CD4-positive, alpha-beta T cell treated with Interleukin-15 for 1 hour (primary cell): ENCODE measurements around the gene ACOD1.

Experiments used
- DNase-seq: peaks from one replicate; pipeline ENCODE4 v3.0.0-alpha.2; 2020

The ACOD1 gene

DNA sequence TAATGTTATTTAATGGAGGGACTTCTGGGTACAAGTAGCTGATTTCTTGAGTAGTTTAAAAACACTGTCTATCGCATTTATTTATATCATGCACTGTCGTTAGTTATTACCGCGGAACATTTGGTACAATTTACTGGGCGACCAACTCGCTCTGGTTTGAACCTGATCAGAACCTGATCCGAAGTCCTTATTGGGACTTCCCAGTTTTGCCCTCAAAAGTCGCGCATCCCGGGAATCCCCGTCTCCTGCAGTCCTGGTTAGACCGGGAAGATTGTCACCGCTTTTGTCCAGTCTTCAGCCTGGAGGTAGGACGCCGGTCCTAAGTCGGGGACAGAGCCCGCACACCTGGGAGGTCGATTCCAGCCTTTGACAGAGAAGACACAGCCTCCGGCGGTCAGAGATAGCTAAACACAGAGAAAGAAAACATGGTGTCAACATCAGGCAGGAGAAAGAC is 44.3 kb downstream of the ACOD1 start:
- DNase-seq = no peak

DNA sequence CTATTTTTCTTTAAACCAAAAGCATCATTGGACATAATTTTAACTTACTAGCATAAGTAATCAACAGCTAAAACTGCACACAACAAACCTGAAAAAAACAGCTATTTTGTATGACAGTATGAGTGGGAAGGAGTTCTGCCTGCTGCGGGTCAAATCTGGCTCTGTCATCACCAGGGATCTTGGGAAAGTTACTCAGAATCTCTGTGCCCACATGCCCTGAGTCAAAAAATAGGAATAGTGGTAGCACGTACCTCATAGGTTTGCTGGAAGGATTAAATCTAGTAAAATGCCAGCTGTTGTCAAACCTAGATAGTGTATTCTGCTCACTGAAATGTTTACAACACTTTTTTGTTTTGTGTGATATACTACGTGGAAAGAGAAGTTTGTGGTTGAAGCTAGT is 44.7 kb downstream of the ACOD1 start:
- no peak for DNase-seq

DNA sequence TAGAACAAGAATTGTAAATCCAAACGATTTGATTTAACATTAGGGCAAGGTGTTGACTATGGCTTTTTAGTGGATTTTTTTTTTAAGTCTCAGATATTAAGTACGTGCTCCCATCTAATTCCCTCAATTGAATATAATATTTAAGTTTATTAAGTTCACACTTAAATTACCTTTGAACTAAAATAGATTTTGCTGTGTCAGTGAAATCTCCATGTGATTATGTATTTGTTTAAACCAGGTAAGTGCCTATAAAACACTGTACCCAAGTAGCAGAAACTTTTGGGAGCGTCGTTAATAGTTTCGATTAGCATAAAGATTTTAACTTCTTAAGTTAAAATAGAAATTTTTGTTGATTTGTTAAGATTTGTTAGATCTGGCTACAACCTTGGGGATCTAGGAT is 45.2 kb downstream of the ACOD1 start:
- no peak for DNase-seq

DNA sequence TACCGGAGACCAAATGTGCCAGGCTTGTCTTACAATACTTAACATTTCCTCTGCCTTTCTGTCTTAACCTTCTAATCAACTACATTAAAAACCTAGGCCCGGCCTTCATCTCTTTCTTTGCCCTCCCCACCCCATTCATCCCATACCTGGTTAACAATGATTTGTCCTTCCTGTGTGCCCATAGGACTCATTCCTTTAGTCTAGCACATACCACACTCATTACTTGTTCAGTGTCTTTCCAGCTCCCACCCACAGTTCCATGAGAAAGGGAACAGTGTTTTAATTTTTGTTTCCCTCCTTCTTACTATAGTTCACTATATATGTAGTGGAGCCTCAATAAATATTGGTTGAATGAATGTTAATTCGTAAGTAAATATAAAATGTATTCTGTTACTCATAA is 46.0 kb downstream of the ACOD1 start:
- DNase-seq = no peak

DNA sequence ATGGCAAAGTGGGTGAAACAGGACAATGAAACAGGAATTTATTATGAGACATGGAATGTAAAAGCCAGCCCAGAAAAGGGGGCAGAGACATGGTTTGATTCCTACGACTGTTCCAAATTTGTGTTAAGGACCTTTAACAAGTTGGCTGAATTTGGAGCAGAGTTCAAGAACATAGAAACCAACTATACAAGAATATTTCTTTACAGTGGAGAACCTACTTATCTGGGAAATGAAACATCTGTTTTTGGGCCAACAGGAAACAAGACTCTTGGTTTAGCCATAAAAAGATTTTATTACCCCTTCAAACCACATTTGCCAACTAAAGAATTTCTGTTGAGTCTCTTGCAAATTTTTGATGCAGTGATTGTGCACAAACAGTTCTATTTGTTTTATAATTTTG is 52.2 kb downstream of the ACOD1 start:
- no peak for DNase-seq

DNA sequence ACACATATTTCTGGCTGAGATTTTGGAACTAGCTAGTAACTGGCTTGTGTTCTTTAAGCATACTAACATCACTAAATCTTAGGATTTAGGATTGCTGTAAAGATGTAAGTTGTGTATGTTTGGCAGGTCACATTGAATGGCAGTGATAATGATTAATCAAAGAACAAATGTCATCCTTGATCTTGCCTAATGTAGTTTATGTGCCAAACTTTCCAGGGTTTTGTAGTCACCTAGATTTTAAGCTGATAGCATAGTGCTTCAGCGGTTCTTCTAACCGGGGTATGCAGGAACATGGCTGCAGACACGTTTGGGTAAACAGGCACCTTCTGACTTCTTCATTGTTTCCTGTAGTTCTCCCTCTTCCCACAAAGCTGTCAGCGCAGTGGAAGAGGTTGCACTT is 53.2 kb downstream of the ACOD1 start:
- DNase-seq = no peak

DNA sequence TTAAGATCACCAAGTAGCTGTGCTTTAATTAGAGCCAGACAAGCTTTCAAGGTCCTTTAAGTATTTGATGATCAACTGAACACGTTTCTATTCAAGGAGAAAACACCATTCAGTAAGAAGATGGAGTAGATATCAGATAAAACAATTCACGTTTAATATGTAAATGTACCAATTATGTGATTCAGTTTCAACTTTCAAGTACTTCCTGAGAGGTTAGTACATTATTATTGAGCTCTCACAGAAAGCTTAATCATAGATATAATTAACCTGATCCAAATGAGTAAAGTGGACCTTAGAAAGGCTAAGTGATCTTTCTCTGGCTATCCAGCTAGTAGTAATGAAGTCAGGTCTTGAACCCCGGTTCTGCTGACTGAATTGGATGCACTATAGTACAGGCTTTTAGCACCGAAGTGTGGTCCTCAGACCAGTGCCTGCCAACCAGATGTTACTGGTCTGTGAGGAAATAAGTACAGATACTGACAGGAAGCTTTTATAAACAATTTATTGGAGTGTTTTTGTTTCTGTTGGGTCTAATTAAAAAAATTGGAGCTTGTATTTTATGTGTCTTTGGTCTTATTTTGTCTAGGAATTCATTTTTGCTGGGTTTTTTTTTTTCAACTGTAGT is 53.8 kb downstream of the ACOD1 start:
- DNase-seq = no peak

DNA sequence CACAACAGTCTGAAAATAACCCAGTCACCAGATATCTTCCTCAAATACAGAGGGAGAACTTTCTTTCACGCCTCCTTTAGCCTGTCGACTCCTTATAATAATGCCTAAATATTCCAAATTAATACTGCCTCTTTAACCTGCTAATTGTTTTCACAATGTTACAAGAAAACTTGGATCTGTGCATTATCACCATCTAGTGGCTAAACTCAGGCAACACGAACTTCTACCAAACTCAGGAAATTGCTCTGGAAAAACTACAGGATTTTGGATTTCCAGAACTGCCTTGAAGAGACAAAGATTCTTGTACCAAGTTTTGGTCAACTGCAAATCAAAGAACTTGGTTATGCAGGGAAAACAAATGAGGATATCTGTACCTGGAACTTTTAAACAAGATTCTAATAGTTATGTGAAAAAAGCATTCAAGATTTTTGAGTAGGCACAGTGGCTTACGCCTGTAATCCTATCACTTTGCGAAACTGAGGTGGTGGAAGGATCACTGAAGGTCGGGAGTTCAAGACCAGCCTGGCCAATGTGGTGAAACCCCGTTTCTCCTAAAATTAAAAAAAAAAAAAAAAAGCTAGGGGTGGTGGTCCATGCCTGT is 54.4 kb downstream of the ACOD1 start:
- no peak for DNase-seq
